Lung (tissue), 12 donors: ENCODE measurements around the gene TRAPPC12. TPM values are rescaled to one million over a fixed set of nuclear protein-coding genes. Genes with fewer than 3 reads are reported as not detected.

Experiments used
- ATAC-seq: fragments of 200-7000 bp; cut with Tn5 transposase; one replicate; pipeline ENCODE4 v1.9.1; 2020; ENCODE audit warnings: moderate number of reproducible peaks; ENCODE audit not compliant: insufficient read depth, low FRiP score
- DNase-seq, 3 donors: peaks; one replicate each; pipeline ENCODE4 v3.0.0-alpha.2; 2013 to 2017
- H3K27ac ChIP-seq, 2 donors: one replicate each; pipeline ENCODE4 v1.5.1; 2013; ENCODE audit warnings: mild to moderate bottlenecking in 2 of 2, moderate library complexity in 2 of 2, control low read depth in 1 of 2, inconsistent platforms in 1 of 2, low read depth in 1 of 2, low read length in 1 of 2
- H3K27me3 ChIP-seq, 3 donors: one replicate each; pipeline ENCODE4 v1.5.1; 2013; ENCODE audit warnings: low read length in 2 of 3; ENCODE audit not compliant: control insufficient read depth in 3 of 3, insufficient read depth in 3 of 3
- H3K36me3 ChIP-seq, 4 donors: one replicate each; pipeline ENCODE4 v1.5.1; 2013; ENCODE audit warnings: low read length in 4 of 4, mild to moderate bottlenecking in 1 of 4, moderate library complexity in 1 of 4; ENCODE audit not compliant: control insufficient read depth in 4 of 4, insufficient read depth in 4 of 4
- H3K4me1 ChIP-seq, 5 donors: one replicate each; pipeline ENCODE4 v1.5.1; 2013; ENCODE audit warnings: low read length in 5 of 5, mild to moderate bottlenecking in 2 of 5, moderate library complexity in 1 of 5; ENCODE audit not compliant: control insufficient read depth in 5 of 5, insufficient read depth in 5 of 5
- H3K4me3 ChIP-seq: one replicate; pipeline ENCODE4 v1.5.1; 2013; ENCODE audit warnings: mild to moderate bottlenecking, control low read depth, moderate library complexity
- H3K9ac ChIP-seq, 2 donors: one replicate each; pipeline ENCODE4 v1.5.1; 2013; ENCODE audit warnings: low read length in 2 of 2, control low read depth in 1 of 2; ENCODE audit not compliant: insufficient read depth in 1 of 2
- H3K9me3 ChIP-seq, 4 donors: one replicate each; pipeline ENCODE4 v1.5.1; 2013; ENCODE audit warnings: low read length in 3 of 4, mild to moderate bottlenecking in 1 of 4, moderate library complexity in 1 of 4; ENCODE audit not compliant: control insufficient read depth in 4 of 4, insufficient read depth in 3 of 4
- WGBS, 2 donors: extraction: QIAGEN DNeasy Blood & Tissue Kit; methylation state at CpG; one replicate each; pipeline ENCODE4 v1.1.7; 2013; 5-methylcytosine and 5-hydroxymethylcytosine counted together
- polyA plus RNA-seq, 2 donors: library from polyadenylated mRNA; stranded (reverse); fragments of 200-250 nt; gene quantifications; one replicate each; pipeline ENCODE4 v1.2.1, GENCODE V29; 2013
- total RNA-seq, 2 donors: library from RNA; depleted of rRNA in 1 of 2; stranded (reverse); fragments of >200 nt in 1 of 2; gene quantifications; one replicate each; pipeline ENCODE4 v1.2.1, GENCODE V29; 2014 to 2021
- TF ChIP-seq, protein P1 (sequence below): IDR thresholded peaks from 2 replicates; pipeline ENCODE4 v1.5.1; 2012; ENCODE audit warnings: mild to moderate bottlenecking; ENCODE audit errors: control extremely low read depth, extremely low read depth
- donor health status: control.
- donor health status: control.
- donor health status: Bipolar disorder and iron deficiency.
- donor health status: healthy.
- donor health status: DM: yes; HTN: yes; CAD: no.

The TRAPPC12 gene
- total and polyA plus RNA-seq, 4 donors, result 49.9 to 117 (median 91.0) TPM

- DNase-seq (no peak), ATAC-seq (no peak)
- TF ChIP-seq, protein P1, sequence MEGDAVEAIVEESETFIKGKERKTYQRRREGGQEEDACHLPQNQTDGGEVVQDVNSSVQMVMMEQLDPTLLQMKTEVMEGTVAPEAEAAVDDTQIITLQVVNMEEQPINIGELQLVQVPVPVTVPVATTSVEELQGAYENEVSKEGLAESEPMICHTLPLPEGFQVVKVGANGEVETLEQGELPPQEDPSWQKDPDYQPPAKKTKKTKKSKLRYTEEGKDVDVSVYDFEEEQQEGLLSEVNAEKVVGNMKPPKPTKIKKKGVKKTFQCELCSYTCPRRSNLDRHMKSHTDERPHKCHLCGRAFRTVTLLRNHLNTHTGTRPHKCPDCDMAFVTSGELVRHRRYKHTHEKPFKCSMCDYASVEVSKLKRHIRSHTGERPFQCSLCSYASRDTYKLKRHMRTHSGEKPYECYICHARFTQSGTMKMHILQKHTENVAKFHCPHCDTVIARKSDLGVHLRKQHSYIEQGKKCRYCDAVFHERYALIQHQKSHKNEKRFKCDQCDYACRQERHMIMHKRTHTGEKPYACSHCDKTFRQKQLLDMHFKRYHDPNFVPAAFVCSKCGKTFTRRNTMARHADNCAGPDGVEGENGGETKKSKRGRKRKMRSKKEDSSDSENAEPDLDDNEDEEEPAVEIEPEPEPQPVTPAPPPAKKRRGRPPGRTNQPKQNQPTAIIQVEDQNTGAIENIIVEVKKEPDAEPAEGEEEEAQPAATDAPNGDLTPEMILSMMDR, result no peak
- H3K27ac ChIP-seq, result no peak overlapping the region
- WGBS, 2 donors, result 93 to 97% methylated on average over 19 of the region's 19 CpGs
- H3K4me3 ChIP-seq, result no peak overlapping the region
- no peaks in the 10 kb centered on the region for H3K9me3 ChIP-seq
- no peaks in the 10 kb centered on the region for H3K27me3 ChIP-seq
- H3K9ac ChIP-seq, result no peak overlapping the region
- peaks cover 0 to 34% (median 17%) of the 10 kb centered on the region in 4 donors for H3K36me3 ChIP-seq
- peaks cover 0 to under 1% (median 0%) of the 10 kb centered on the region in 5 donors for H3K4me1 ChIP-seq
Measured at GRCh38 chr2:3478846-3479385, 99.4 kb downstream of the TRAPPC12 start.

- DNase-seq, result no peak
- Histone ChIP-seq H3K9me3 (no peaks in the 10 kb centered on the region), H3K27ac (no peak overlapping the region), H3K4me1 (peaks cover 0 to 3% (median 0%) of the 10 kb centered on the region in 5 donors), H3K9ac (no peak overlapping the region), H3K36me3 (peaks cover 0 to 35% (median 15%) of the 10 kb centered on the region in 4 donors), H3K27me3 (no peaks in the 10 kb centered on the region), H3K4me3 (no peak overlapping the region)
- no peak for ATAC-seq
- 87 to 88% methylated on average over 31 of the region's 31 CpGs for WGBS, 2 donors
- TF ChIP-seq, protein P1, result no peak
Measured at GRCh38 chr2:3479430-3480320, 100.2 kb downstream of the TRAPPC12 start.

- ATAC-seq, result no peak
- Histone ChIP-seq H3K4me3 (no peak overlapping the region), H3K36me3 (peaks cover 0 to 35% (median 15%) of the 10 kb centered on the region in 4 donors), H3K9ac (no peak overlapping the region), H3K4me1 (peaks cover 0 to 3% (median 0%) of the 10 kb centered on the region in 5 donors), H3K27ac (no peak overlapping the region), H3K27me3 (no peaks in the 10 kb centered on the region), H3K9me3 (no peaks in the 10 kb centered on the region)
- 62 to 69% methylated on average over 7 of the region's 7 CpGs for WGBS, 2 donors
- TF ChIP-seq, protein P1, result no peak
- DNase-seq, result no peak
Measured at GRCh38 chr2:3480352-3481010, 101.0 kb downstream of the TRAPPC12 start.
